Osteocyte (in vitro differentiated cells): ENCODE data around the gene SLC25A20. TPM values are rescaled to one million over a fixed set of nuclear protein-coding genes. Genes with fewer than 3 reads are reported as not detected.

Experiments
- DNase-seq: peaks from one replicate; pipeline ENCODE4 v3.0.0; 2021; ENCODE audit warnings: mixed read lengths; ENCODE audit not compliant: unreplicated experiment; ENCODE audit errors: extremely low spot score
- H3K27ac Mint-ChIP-seq: one replicate; pipeline ENCODE4 v1.8.0; 2021; ENCODE audit warnings: mild to moderate bottlenecking, mixed read lengths; ENCODE audit not compliant: unreplicated experiment
- H3K27me3 Mint-ChIP-seq: one replicate; pipeline ENCODE4 v1.8.0; 2021; ENCODE audit warnings: mixed read lengths; ENCODE audit not compliant: unreplicated experiment
- H3K36me3 Mint-ChIP-seq: one replicate; pipeline ENCODE4 v1.8.0; 2021; ENCODE audit warnings: mixed read lengths; ENCODE audit not compliant: unreplicated experiment
- H3K4me1 Mint-ChIP-seq: one replicate; pipeline ENCODE4 v1.8.0; 2021; ENCODE audit warnings: mixed read lengths; ENCODE audit not compliant: unreplicated experiment
- H3K4me3 Mint-ChIP-seq: one replicate; pipeline ENCODE4 v1.8.0; 2021; ENCODE audit warnings: mild to moderate bottlenecking, moderate library complexity, mixed read lengths; ENCODE audit not compliant: unreplicated experiment
- H3K9me3 Mint-ChIP-seq: one replicate; pipeline ENCODE4 v1.8.0; 2021; ENCODE audit warnings: mixed read lengths; ENCODE audit not compliant: unreplicated experiment
- CTCF ChIP-seq: fragments of 200-600 bp; sonication (generic); IDR thresholded peaks from 2 replicates; pipeline ENCODE4 v1.5.0; 2021; ENCODE audit warnings: antibody characterized with exemption, mild to moderate bottlenecking, moderate library complexity
- total RNA-seq: library from RNA; stranded (reverse); gene quantifications from 2 replicates; pipeline ENCODE4 v1.2.1, GENCODE V29; 2021

The SLC25A20 gene
- total RNA-seq, 1 donor from 2014 or later, result 13.3 TPM

GRCh38 chr3:48881006-48881405 lies 17.7 kb downstream of the SLC25A20 start:
- no peak for TF ChIP-seq CTCF
- peaks cover 9% of the 10 kb centered on the region for H3K36me3 Mint-ChIP-seq
- H3K27ac Mint-ChIP-seq, result no peak overlapping the region
- H3K9me3 Mint-ChIP-seq, result no peaks in the 10 kb centered on the region
- no peaks in the 10 kb centered on the region for H3K27me3 Mint-ChIP-seq
- no peak overlapping the region for H3K4me3 Mint-ChIP-seq
- no peak for DNase-seq
- H3K4me1 Mint-ChIP-seq, result peaks cover 13% of the 10 kb centered on the region

- no peak overlapping the region for H3K27ac Mint-ChIP-seq
- H3K27me3 Mint-ChIP-seq, result no peaks in the 10 kb centered on the region
- peaks cover 3% of the 10 kb centered on the region for H3K4me1 Mint-ChIP-seq
- no peak for TF ChIP-seq CTCF
- peaks cover 9% of the 10 kb centered on the region for H3K36me3 Mint-ChIP-seq
- no peaks in the 10 kb centered on the region for H3K9me3 Mint-ChIP-seq
- H3K4me3 Mint-ChIP-seq, result no peak overlapping the region
- no peak for DNase-seq
These were observed 18.7 kb downstream of the SLC25A20 start for GRCh38 chr3:48879994-48880377.

GRCh38 chr3:48879307-48879993 lies 19.2 kb downstream of the SLC25A20 start:
- DNase-seq, result no peak
- no peak overlapping the region for H3K4me3 Mint-ChIP-seq
- peaks cover 6% of the 10 kb centered on the region for H3K36me3 Mint-ChIP-seq
- no peak for TF ChIP-seq CTCF
- no peaks in the 10 kb centered on the region for H3K4me1 Mint-ChIP-seq
- H3K27ac Mint-ChIP-seq, result no peak overlapping the region
- H3K27me3 Mint-ChIP-seq, result no peaks in the 10 kb centered on the region
- no peaks in the 10 kb centered on the region for H3K9me3 Mint-ChIP-seq

GRCh38 chr3:48877671-48878070 lies 21.0 kb downstream of the SLC25A20 start:
- no peak overlapping the region for H3K4me3 Mint-ChIP-seq
- DNase-seq, result no peak

GRCh38 chr3:48863122-48863521 lies 35.6 kb downstream of the SLC25A20 start:
- H3K27ac Mint-ChIP-seq, result no peak overlapping the region
- H3K9me3 Mint-ChIP-seq, result no peaks in the 10 kb centered on the region
- no peaks in the 10 kb centered on the region for H3K27me3 Mint-ChIP-seq
- H3K4me3 Mint-ChIP-seq, result no peak overlapping the region
- TF ChIP-seq CTCF, result no peak
- peaks cover 8% of the 10 kb centered on the region for H3K36me3 Mint-ChIP-seq
- H3K4me1 Mint-ChIP-seq, result no peaks in the 10 kb centered on the region
- DNase-seq, result no peak

More at GRCh38 chr3:48877671-48878070, 21.0 kb downstream of the SLC25A20 start:
- Mint-ChIP-seq H3K27ac (no peak overlapping the region), H3K9me3 (no peaks in the 10 kb centered on the region), H3K27me3 (no peaks in the 10 kb centered on the region), H3K36me3 (peaks cover 4% of the 10 kb centered on the region), H3K4me1 (no peaks in the 10 kb centered on the region)
- TF ChIP-seq CTCF, result no peak
